Ishikawa (cell line): ENCODE results near the gene FBXO48.

ENCODE experiments used
- CEBPB ChIP-seq: IDR thresholded peaks from 2 replicates; pipeline ENCODE4 v1.6.1; 2012
- CREB1 ChIP-seq: IDR thresholded peaks from 2 replicates; pipeline ENCODE4 v1.6.1; 2012; ENCODE audit warnings: low read depth
- EGR1 ChIP-seq: IDR thresholded peaks from 2 replicates; pipeline ENCODE4 v1.6.1; 2012
- EP300 ChIP-seq: IDR thresholded peaks from 2 replicates; pipeline ENCODE4 v1.6.1; 2012; ENCODE audit warnings: borderline replicate concordance
- FOXM1 ChIP-seq: IDR thresholded peaks from 2 replicates; pipeline ENCODE4 v1.6.1; 2012; ENCODE audit warnings: low read depth, borderline replicate concordance
- NFIC ChIP-seq: IDR thresholded peaks from 2 replicates; pipeline ENCODE4 v1.6.1; 2012
- RAD21 ChIP-seq: IDR thresholded peaks from 2 replicates; pipeline ENCODE4 v1.6.1; 2012; ENCODE audit warnings: low read depth
- TAF1 ChIP-seq: IDR thresholded peaks from 2 replicates; pipeline ENCODE4 v1.6.1; 2012; ENCODE audit warnings: low read depth, mild to moderate bottlenecking
- TCF12 ChIP-seq: IDR thresholded peaks from 2 replicates; pipeline ENCODE4 v1.6.1; 2012; ENCODE audit warnings: low read depth
- TEAD4 ChIP-seq: IDR thresholded peaks from 2 replicates; pipeline ENCODE4 v1.6.1; 2012
- YY1 ChIP-seq: IDR thresholded peaks from 2 replicates; pipeline ENCODE4 v1.6.1; 2012; ENCODE audit warnings: low read depth
- ZBTB7A ChIP-seq: IDR thresholded peaks from 2 replicates; pipeline ENCODE4 v1.6.1; 2012; ENCODE audit warnings: low read depth
- TF ChIP-seq, protein P1 (sequence below): IDR thresholded peaks from 2 replicates; pipeline ENCODE4 v1.6.1; 2012; ENCODE audit warnings: low read depth, mild to moderate bottlenecking
- TF ChIP-seq, protein P2 (sequence below): IDR thresholded peaks from 2 replicates; pipeline ENCODE4 v1.6.1; 2012
- TF ChIP-seq, protein P3 (sequence below): IDR thresholded peaks from 2 replicates; pipeline ENCODE4 v1.6.1; 2012

FBXO48 gene

DNA sequence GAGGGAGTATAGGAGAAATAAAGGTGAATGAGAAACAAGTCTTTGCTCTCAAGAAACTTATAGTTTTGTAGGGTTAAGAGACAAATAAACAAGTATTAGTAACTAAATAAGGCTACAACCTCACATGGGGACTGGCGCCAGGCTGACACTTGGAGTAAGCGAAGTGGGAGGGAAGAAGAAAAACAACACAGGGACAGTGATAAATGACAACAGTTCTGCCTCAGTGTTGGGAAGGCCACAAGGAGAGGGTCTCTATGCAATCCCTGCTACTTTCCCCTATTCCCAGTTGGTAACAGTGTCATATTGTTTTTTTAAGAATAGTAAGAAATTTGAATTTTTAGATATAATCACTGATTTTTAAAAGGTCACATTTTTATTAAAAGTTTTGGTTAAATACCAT is 4.3 kb upstream of the FBXO48 start:
- TF ChIP-seq RAD21: no peak
- no peak for TF ChIP-seq NFIC
- no peak for TF ChIP-seq TCF12
- TF ChIP-seq TEAD4: no peak
- TF ChIP-seq, protein P1, sequence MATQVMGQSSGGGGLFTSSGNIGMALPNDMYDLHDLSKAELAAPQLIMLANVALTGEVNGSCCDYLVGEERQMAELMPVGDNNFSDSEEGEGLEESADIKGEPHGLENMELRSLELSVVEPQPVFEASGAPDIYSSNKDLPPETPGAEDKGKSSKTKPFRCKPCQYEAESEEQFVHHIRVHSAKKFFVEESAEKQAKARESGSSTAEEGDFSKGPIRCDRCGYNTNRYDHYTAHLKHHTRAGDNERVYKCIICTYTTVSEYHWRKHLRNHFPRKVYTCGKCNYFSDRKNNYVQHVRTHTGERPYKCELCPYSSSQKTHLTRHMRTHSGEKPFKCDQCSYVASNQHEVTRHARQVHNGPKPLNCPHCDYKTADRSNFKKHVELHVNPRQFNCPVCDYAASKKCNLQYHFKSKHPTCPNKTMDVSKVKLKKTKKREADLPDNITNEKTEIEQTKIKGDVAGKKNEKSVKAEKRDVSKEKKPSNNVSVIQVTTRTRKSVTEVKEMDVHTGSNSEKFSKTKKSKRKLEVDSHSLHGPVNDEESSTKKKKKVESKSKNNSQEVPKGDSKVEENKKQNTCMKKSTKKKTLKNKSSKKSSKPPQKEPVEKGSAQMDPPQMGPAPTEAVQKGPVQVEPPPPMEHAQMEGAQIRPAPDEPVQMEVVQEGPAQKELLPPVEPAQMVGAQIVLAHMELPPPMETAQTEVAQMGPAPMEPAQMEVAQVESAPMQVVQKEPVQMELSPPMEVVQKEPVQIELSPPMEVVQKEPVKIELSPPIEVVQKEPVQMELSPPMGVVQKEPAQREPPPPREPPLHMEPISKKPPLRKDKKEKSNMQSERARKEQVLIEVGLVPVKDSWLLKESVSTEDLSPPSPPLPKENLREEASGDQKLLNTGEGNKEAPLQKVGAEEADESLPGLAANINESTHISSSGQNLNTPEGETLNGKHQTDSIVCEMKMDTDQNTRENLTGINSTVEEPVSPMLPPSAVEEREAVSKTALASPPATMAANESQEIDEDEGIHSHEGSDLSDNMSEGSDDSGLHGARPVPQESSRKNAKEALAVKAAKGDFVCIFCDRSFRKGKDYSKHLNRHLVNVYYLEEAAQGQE: no peak
- no peak for TF ChIP-seq CEBPB
- no peak for TF ChIP-seq ZBTB7A
- TF ChIP-seq CREB1: no peak
- TF ChIP-seq, protein P2, sequence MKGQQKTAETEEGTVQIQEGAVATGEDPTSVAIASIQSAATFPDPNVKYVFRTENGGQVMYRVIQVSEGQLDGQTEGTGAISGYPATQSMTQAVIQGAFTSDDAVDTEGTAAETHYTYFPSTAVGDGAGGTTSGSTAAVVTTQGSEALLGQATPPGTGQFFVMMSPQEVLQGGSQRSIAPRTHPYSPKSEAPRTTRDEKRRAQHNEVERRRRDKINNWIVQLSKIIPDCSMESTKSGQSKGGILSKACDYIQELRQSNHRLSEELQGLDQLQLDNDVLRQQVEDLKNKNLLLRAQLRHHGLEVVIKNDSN: no peak
- TF ChIP-seq EP300: no peak
- TF ChIP-seq FOXM1: no peak
- no peak for TF ChIP-seq TAF1
- TF ChIP-seq, protein P3, sequence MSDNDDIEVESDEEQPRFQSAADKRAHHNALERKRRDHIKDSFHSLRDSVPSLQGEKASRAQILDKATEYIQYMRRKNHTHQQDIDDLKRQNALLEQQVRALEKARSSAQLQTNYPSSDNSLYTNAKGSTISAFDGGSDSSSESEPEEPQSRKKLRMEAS: no peak
- no peak for TF ChIP-seq YY1
- TF ChIP-seq EGR1: no peak

DNA sequence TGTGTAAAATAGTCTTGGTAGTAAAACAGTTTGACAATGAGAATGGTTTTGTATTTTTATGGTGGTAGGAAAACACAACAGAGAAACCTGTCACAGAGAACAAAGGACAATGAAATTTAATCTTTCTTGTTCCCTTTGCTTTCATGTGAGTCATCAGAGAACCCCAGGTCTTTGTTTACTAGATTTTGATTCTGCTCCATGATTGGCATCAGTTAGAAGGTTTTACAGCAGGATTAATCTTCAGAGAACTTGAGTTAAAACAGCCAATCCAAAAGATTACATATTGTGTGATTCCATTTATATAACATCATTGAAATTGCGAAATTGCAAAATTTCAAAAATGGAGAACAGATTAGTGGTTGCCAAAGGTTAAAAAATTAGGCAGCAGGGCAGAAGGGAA is 2.8 kb upstream of the FBXO48 start:
- no peak for TF ChIP-seq NFIC
- 0 out of 2 replicates have a peak, but pooled peaks have one; percentile 46 for TF ChIP-seq CEBPB
- no peak for TF ChIP-seq EP300
- TF ChIP-seq, protein P2: no peak
- no peak for TF ChIP-seq CREB1

DNA sequence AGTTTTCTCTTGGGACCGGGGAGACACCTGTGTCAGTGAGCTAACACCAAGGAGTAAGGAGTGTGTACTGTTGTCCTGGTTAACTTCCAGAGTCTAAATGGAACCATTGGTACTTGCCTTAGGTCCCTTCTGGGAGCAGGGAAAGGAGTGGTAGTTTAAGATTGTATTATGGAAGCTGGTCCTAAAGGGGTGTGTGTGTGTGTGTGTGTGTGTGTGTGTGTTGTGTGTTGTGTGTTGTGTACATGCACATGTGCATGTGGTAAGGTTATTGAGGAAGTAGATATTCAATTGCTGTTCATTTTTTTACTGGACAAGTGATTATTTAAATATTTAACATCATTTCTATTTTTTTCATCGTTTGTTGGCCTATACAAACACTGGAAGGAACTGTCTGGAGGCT is 1.7 kb upstream of the FBXO48 start:
- TF ChIP-seq FOXM1 (no peak), TEAD4 (no peak), TAF1 (no peak)

DNA sequence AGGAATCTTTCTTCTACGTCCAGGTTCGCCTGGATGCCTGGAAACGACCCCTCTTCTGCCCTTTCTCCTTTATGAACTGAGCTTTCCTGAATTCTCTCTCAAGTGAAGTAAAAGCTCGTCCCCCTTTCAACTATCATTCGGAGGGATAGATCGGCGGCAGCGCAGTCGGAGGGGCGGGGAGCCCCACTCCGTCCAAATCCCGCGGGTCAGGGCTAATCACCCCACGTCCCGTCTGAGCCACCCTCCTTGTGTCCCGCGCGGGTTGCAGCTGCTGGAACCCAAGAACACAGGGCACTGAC is 367 bp downstream of the FBXO48 start:
- TF ChIP-seq EGR1: no peak
- TF ChIP-seq, protein P3: no peak
- TF ChIP-seq, protein P1: no peak
- no peak for TF ChIP-seq TCF12
- no peak for TF ChIP-seq EP300
- TF ChIP-seq, protein P2: no peak
- TF ChIP-seq NFIC: no peak

DNA sequence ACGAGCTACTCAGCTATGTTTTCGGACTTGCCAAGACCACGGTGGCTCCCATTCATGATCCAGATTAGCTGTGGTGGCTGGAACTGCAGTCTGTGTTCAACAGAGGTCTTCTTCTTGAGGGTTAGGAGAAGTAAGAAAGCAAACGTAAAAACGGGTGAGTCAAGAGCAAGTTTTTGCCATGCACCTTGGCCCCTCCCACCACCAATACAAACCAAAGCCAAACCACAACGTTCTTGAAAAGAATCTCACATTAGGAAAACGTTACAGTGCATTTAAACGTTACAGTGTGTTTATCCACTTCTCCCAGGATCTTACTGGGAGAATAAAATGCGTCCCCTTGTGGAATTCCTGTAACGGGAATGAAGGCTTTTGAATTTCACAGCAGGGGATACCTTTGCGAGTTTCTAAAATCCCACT is 725 bp downstream of the FBXO48 start:
- TF ChIP-seq, protein P1: no peak
- TF ChIP-seq YY1 (no peak), ZBTB7A (no peak), CREB1 (no peak), NFIC (no peak), EP300 (no peak), FOXM1 (no peak), TAF1 (no peak), TCF12 (no peak), EGR1 (no peak)
- TF ChIP-seq, protein P2: no peak
